HL-60 (cell line): Measurements from ENCODE around the gene SLC25A27.

Experiments used
- GABPA ChIP-seq: IDR thresholded peaks from 2 replicates; pipeline ENCODE4 v1.6.1; 2012; ENCODE audit warnings: low read depth
- POLR2AphosphoS5 ChIP-seq: IDR thresholded peaks from 2 replicates; pipeline ENCODE4 v1.6.1; 2012; ENCODE audit warnings: low read depth
- SPI1 ChIP-seq: IDR thresholded peaks from 2 replicates; pipeline ENCODE4 v1.6.1; 2012; ENCODE audit warnings: low read depth, mild to moderate bottlenecking, borderline replicate concordance
- TF ChIP-seq, protein P1 (sequence below): IDR thresholded peaks from one replicate; pipeline ENCODE4 v1.5.1; 2011; ENCODE audit warnings: low read length, control low read depth, inconsistent platforms; ENCODE audit not compliant: insufficient read depth
- TF ChIP-seq, protein P2 (sequence below): IDR thresholded peaks from 2 replicates; pipeline ENCODE4 v1.6.1; 2012; ENCODE audit warnings: low read depth; ENCODE audit not compliant: insufficient replicate concordance

- TF ChIP-seq, protein P1, sequence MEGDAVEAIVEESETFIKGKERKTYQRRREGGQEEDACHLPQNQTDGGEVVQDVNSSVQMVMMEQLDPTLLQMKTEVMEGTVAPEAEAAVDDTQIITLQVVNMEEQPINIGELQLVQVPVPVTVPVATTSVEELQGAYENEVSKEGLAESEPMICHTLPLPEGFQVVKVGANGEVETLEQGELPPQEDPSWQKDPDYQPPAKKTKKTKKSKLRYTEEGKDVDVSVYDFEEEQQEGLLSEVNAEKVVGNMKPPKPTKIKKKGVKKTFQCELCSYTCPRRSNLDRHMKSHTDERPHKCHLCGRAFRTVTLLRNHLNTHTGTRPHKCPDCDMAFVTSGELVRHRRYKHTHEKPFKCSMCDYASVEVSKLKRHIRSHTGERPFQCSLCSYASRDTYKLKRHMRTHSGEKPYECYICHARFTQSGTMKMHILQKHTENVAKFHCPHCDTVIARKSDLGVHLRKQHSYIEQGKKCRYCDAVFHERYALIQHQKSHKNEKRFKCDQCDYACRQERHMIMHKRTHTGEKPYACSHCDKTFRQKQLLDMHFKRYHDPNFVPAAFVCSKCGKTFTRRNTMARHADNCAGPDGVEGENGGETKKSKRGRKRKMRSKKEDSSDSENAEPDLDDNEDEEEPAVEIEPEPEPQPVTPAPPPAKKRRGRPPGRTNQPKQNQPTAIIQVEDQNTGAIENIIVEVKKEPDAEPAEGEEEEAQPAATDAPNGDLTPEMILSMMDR = no peak
- TF ChIP-seq POLR2AphosphoS5 (no peak), GABPA (no peak), SPI1 (no peak)
- TF ChIP-seq, protein P2, sequence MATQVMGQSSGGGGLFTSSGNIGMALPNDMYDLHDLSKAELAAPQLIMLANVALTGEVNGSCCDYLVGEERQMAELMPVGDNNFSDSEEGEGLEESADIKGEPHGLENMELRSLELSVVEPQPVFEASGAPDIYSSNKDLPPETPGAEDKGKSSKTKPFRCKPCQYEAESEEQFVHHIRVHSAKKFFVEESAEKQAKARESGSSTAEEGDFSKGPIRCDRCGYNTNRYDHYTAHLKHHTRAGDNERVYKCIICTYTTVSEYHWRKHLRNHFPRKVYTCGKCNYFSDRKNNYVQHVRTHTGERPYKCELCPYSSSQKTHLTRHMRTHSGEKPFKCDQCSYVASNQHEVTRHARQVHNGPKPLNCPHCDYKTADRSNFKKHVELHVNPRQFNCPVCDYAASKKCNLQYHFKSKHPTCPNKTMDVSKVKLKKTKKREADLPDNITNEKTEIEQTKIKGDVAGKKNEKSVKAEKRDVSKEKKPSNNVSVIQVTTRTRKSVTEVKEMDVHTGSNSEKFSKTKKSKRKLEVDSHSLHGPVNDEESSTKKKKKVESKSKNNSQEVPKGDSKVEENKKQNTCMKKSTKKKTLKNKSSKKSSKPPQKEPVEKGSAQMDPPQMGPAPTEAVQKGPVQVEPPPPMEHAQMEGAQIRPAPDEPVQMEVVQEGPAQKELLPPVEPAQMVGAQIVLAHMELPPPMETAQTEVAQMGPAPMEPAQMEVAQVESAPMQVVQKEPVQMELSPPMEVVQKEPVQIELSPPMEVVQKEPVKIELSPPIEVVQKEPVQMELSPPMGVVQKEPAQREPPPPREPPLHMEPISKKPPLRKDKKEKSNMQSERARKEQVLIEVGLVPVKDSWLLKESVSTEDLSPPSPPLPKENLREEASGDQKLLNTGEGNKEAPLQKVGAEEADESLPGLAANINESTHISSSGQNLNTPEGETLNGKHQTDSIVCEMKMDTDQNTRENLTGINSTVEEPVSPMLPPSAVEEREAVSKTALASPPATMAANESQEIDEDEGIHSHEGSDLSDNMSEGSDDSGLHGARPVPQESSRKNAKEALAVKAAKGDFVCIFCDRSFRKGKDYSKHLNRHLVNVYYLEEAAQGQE = no peak
These were observed 3.0 kb downstream of the SLC25A27 start for GRCh38 chr6:46655803-46656202.
